ENCODE data around the gene KCNE5. TPM values are rescaled to one million over a fixed set of nuclear protein-coding genes. Genes with fewer than 3 reads are reported as not detected.
"Not testable (repeated sequence)": the region's sequence is repeated elsewhere in the genome, so short reads cannot be mapped to it uniquely, and the experiment has no call there.

The KCNE5 gene
- total RNA-seq, 1 experiment from 2014 or later = 3.7 TPM

- Histone ChIP-seq H3K79me2 (ENCODE audit: insufficient read depth, low read length) (no peaks in the 10 kb centered on the region), H2BK12ac (ENCODE audit: insufficient read length, low read depth, low read length) (no peak overlapping the region), H2BK5ac (ENCODE audit: insufficient read length, low read length) (no peak overlapping the region), H3K4me1 (ENCODE audit: insufficient read depth, low read length) (no peaks in the 10 kb centered on the region), H2AFZ (ENCODE audit: low read length) (no peak overlapping the region), H2BK20ac (ENCODE audit: low read depth, low read length, poor library complexity, severe bottlenecking) (no peak overlapping the region), H2BK120ac (ENCODE audit: low read depth, low read length, poor library complexity, severe bottlenecking) (no peak overlapping the region), H4K20me1 (ENCODE audit: control insufficient read depth, insufficient read depth, insufficient read length) (no peaks in the 10 kb centered on the region), H3K27me3 (ENCODE audit: insufficient read depth, low read length) (no peaks in the 10 kb centered on the region), H3K4ac (ENCODE audit: low read depth, low read length) (no peak overlapping the region), H3K23ac (ENCODE audit: insufficient read length, low read depth, low read length) (no peak overlapping the region), H2BK15ac (ENCODE audit: low read depth, low read length) (no peak overlapping the region), H2AK5ac (ENCODE audit: insufficient read length, low read length) (no peak overlapping the region), H3K23me2 (ENCODE audit: insufficient read length, low read depth, low read length, poor library complexity, severe bottlenecking) (no peaks in the 10 kb centered on the region), H3K9me3 (ENCODE audit: control insufficient read depth, low read depth, low read length) (no peaks in the 10 kb centered on the region), H4K8ac (replicated peaks; ENCODE audit: insufficient read length, low read depth, low read length) (no peak overlapping the region), H3K14ac (ENCODE audit: insufficient read depth, low read length) (no peak overlapping the region), H3K4me2 (ENCODE audit: insufficient read depth, insufficient read length, low read length) (no peak overlapping the region), H4K5ac (ENCODE audit: insufficient read length, low read depth, low read length) (no peak overlapping the region), H3K79me1 (ENCODE audit: insufficient read depth, low read depth, low read length, poor library complexity, severe bottlenecking) (no peaks in the 10 kb centered on the region), H3K9ac (ENCODE audit: extremely low read depth, insufficient read length, low read length) (no peak overlapping the region), H3K18ac (ENCODE audit: insufficient read length, low read depth, low read length) (no peak overlapping the region), H3K27ac (ENCODE audit: insufficient read length, low read depth, low read length) (no peak overlapping the region), H3T11ph (ENCODE audit: low read length) (no peak overlapping the region), H4K91ac (ENCODE audit: insufficient read length, low read depth, low read length) (no peak overlapping the region), H3K56ac (ENCODE audit: insufficient read length, low read depth, low read length) (no peak overlapping the region)
- H3K27ac Mint-ChIP-seq = no peak overlapping the region
- H3K36me3 Mint-ChIP-seq (ENCODE audit: insufficient read depth in 1 of 3, low read depth in 3 of 3) = peaks cover 14 to 30% (median 23%) of the 10 kb centered on the region in 3 experiments
- DNase-seq = no peak
- H3K4me1 Mint-ChIP-seq = peaks cover 0 to 8% of the 10 kb centered on the region in 2 experiments; a peak in 2 of 4 replicates
- no peak overlapping the region for H3K4me3 Mint-ChIP-seq
- H3K9me3 Mint-ChIP-seq = no peaks in the 10 kb centered on the region
- WGBS (ENCODE audit: extremely low coverage, insufficient read length, low lambda C conversion rate) = no CpG with 5 or more reads among the region's 5 CpGs
- no peak for TF ChIP-seq CTCF (conservative IDR thresholded peaks at IDR 0.05)
- no peaks in the 10 kb centered on the region for H3K27me3 Mint-ChIP-seq (ENCODE audit: low read depth)
Observed at GRCh38 chrX:109654516-109655109, 29.6 kb upstream of the KCNE5 start.

GRCh38 chrX:109644671-109645070 lies 19.7 kb upstream of the KCNE5 start:
- Mint-ChIP-seq H3K36me3 (ENCODE audit: insufficient read depth in 1 of 3, low read depth in 3 of 3) (peaks cover 18 to 22% (median 21%) of the 10 kb centered on the region in 3 experiments), H3K9me3 (peaks cover 12 to 13% of the 10 kb centered on the region in 2 experiments)
- H3K9me3 ChIP-seq (ENCODE audit: control insufficient read depth, low read depth, low read length); H4K8ac ChIP-seq (replicated peaks; ENCODE audit: insufficient read length, low read depth, low read length); H2AK5ac ChIP-seq (ENCODE audit: insufficient read length, low read length); H3K27ac Mint-ChIP-seq; H3K56ac ChIP-seq (ENCODE audit: insufficient read length, low read depth, low read length); H3K27ac ChIP-seq (ENCODE audit: insufficient read length, low read depth, low read length); H3K27me3 ChIP-seq (ENCODE audit: insufficient read depth, low read length); H4K91ac ChIP-seq (ENCODE audit: insufficient read length, low read depth, low read length); H3K4me3 Mint-ChIP-seq; H3K9ac ChIP-seq (ENCODE audit: extremely low read depth, insufficient read length, low read length); H2BK12ac ChIP-seq (ENCODE audit: insufficient read length, low read depth, low read length); H3K4me1 ChIP-seq (ENCODE audit: insufficient read depth, low read length); H3T11ph ChIP-seq (ENCODE audit: low read length); H2BK120ac ChIP-seq (ENCODE audit: low read depth, low read length, poor library complexity, severe bottlenecking); H3K14ac ChIP-seq (ENCODE audit: insufficient read depth, low read length); H4K5ac ChIP-seq (ENCODE audit: insufficient read length, low read depth, low read length); H3K4me1 Mint-ChIP-seq; DNase-seq; H3K23ac ChIP-seq (ENCODE audit: insufficient read length, low read depth, low read length); H2BK15ac ChIP-seq (ENCODE audit: low read depth, low read length); H2AFZ ChIP-seq (ENCODE audit: low read length); H2BK20ac ChIP-seq (ENCODE audit: low read depth, low read length, poor library complexity, severe bottlenecking); H4K20me1 ChIP-seq (ENCODE audit: control insufficient read depth, insufficient read depth, insufficient read length); H3K4me2 ChIP-seq (ENCODE audit: insufficient read depth, insufficient read length, low read length); H3K4ac ChIP-seq (ENCODE audit: low read depth, low read length); H3K79me1 ChIP-seq (ENCODE audit: insufficient read depth, low read depth, low read length, poor library complexity, severe bottlenecking); H3K79me2 ChIP-seq (ENCODE audit: insufficient read depth, low read length); H3K23me2 ChIP-seq (ENCODE audit: insufficient read length, low read depth, low read length, poor library complexity, severe bottlenecking); H2BK5ac ChIP-seq (ENCODE audit: insufficient read length, low read length); H3K18ac ChIP-seq (ENCODE audit: insufficient read length, low read depth, low read length); H3K27me3 Mint-ChIP-seq (ENCODE audit: low read depth): not testable (repeated sequence)
- WGBS (ENCODE audit: extremely low coverage, insufficient read length, low lambda C conversion rate) = no CpG with 5 or more reads among the region's 19 CpGs

Data from H9 (cell line).